DND-41 (cell line): ENCODE data around the gene OR56A5.
A peak's percentile ranks its signal among the peaks of the same experiment; 100 is the strongest.

Source experiments
- ATAC-seq: fragments of 200-7000 bp; cut with Tn5 transposase; 3 replicates; pipeline ENCODE4 v1.9.1; 2021; ENCODE audit warnings: low read depth; ENCODE audit not compliant: insufficient read depth
- DNase-seq: peaks from one replicate; pipeline ENCODE4 v3.0.0-alpha.2; 2020
- H2AFZ ChIP-seq: 2 replicates; pipeline ENCODE4 v1.6.0; 2012; ENCODE audit warnings: low read depth, low read length
- H3K27ac ChIP-seq: 2 replicates; pipeline ENCODE4 v1.5.1; 2012; ENCODE audit warnings: low read length, inconsistent platforms
- H3K27me3 ChIP-seq: fragments of 200-600 bp; sonication (generic); 2 replicates; pipeline ENCODE4 v1.6.0; 2012; ENCODE audit warnings: low read length, mild to moderate bottlenecking, inconsistent platforms; ENCODE audit not compliant: insufficient read depth, poor library complexity
- H3K36me3 ChIP-seq: 2 replicates; pipeline ENCODE4 v1.5.1; 2012; ENCODE audit warnings: low read length, inconsistent platforms; ENCODE audit not compliant: insufficient read depth
- H3K4me1 ChIP-seq: 2 replicates; pipeline ENCODE4 v1.5.1; 2012; ENCODE audit warnings: mild to moderate bottlenecking, low read length; ENCODE audit not compliant: insufficient read depth
- H3K4me2 ChIP-seq: 2 replicates; pipeline ENCODE4 v1.6.0; 2012; ENCODE audit warnings: mild to moderate bottlenecking, moderate library complexity, low read length, inconsistent platforms; ENCODE audit not compliant: insufficient read depth
- H3K4me3 ChIP-seq, 2 experiments: fragments of 200-600 bp in 1 of 2; shearing (Covaris generic) in 1 of 2; 2 replicates each; pipeline ENCODE4 v1.5.1; 2012 to 2016; ENCODE audit warnings: inconsistent platforms in 2 of 2, low read length in 2 of 2, mild to moderate bottlenecking in 2 of 2, low read depth in 1 of 2, moderate library complexity in 1 of 2
- H3K79me2 ChIP-seq: 2 replicates; pipeline ENCODE4 v1.6.0; 2012; ENCODE audit warnings: low read length, inconsistent platforms; ENCODE audit not compliant: insufficient read depth
- H3K9ac ChIP-seq: 2 replicates; pipeline ENCODE4 v1.6.0; 2012; ENCODE audit warnings: low read depth, mild to moderate bottlenecking, inconsistent platforms, low read length, moderate library complexity
- H3K9me3 ChIP-seq: 2 replicates; pipeline ENCODE4 v1.5.1; 2012; ENCODE audit warnings: low read length, moderate library complexity, mild to moderate bottlenecking, inconsistent platforms; ENCODE audit not compliant: insufficient read depth, severe bottlenecking
- H4K20me1 ChIP-seq: 2 replicates; pipeline ENCODE4 v1.6.0; 2012; ENCODE audit warnings: low read length; ENCODE audit not compliant: insufficient read depth
- CTCF ChIP-seq: IDR thresholded peaks from 2 replicates; pipeline ENCODE4 v1.5.1; 2012; ENCODE audit warnings: borderline replicate concordance, low read length, moderate library complexity, mild to moderate bottlenecking; ENCODE audit not compliant: poor library complexity, severe bottlenecking; ENCODE audit errors: extremely low read depth
- EZH2 ChIP-seq: IDR thresholded peaks from 3 replicates; pipeline ENCODE4 v1.6.1; 2012; ENCODE audit warnings: borderline replicate concordance, low read depth, mild to moderate bottlenecking, moderate library complexity, low read length, inconsistent platforms; ENCODE audit not compliant: severe bottlenecking

Gene OR56A5

GRCh38 chr11:6006395-6006794 is 38.1 kb upstream of the OR56A5 start:
- Histone ChIP-seq H3K79me2 (no peaks in the 10 kb centered on the region), H3K4me3 (no peak overlapping the region), H3K27ac (no peak overlapping the region), H4K20me1 (no peaks in the 10 kb centered on the region), H3K9ac (no peak overlapping the region), H3K9me3 (no peaks in the 10 kb centered on the region), H2AFZ (no peak overlapping the region), H3K36me3 (no peaks in the 10 kb centered on the region), H3K4me2 (no peak overlapping the region), H3K4me1 (no peaks in the 10 kb centered on the region), H3K27me3 (peaks cover 3% of the 10 kb centered on the region)
- ATAC-seq (no peak), DNase-seq (no peak)
- TF ChIP-seq EZH2, result no peak
- no peak for TF ChIP-seq CTCF

DNA sequence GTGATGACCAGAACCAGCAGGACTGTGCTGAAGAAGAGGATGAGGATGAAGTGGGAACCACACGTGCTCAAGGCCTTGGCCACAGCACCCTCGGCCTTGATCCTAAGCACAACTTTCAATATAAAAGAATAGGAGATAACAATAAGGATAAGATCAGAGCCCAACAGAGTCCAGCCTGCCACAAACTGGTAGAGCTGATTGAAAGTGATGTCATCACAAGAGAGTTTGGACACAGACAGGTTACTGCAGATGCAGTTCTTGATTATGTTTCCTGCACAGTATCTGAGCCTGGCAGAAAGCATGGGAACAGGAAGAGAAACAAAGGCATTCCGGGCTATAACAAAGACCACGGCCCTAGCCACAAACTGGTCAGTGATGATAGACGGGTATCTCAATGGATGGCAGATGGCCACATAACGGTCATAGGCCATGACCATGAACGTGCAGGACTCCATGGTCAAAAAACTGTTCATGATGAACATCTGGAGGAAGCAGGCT is 34.0 kb upstream of the OR56A5 start:
- TF ChIP-seq CTCF (no peak), EZH2 (no peak)
- H2AFZ ChIP-seq, result no peak overlapping the region
- no peaks in the 10 kb centered on the region for H3K36me3 ChIP-seq
- H3K27ac ChIP-seq, result no peak overlapping the region
- no peak overlapping the region for H3K4me2 ChIP-seq
- no peaks in the 10 kb centered on the region for H3K4me1 ChIP-seq
- no peaks in the 10 kb centered on the region for H3K79me2 ChIP-seq
- H3K4me3 ChIP-seq, result no peak overlapping the region
- no peak for ATAC-seq
- H3K9me3 ChIP-seq, result no peaks in the 10 kb centered on the region
- H4K20me1 ChIP-seq, result no peaks in the 10 kb centered on the region
- no peak overlapping the region for H3K9ac ChIP-seq
- H3K27me3 ChIP-seq, result peaks cover 5% of the 10 kb centered on the region
- DNase-seq, result no peak

DNA sequence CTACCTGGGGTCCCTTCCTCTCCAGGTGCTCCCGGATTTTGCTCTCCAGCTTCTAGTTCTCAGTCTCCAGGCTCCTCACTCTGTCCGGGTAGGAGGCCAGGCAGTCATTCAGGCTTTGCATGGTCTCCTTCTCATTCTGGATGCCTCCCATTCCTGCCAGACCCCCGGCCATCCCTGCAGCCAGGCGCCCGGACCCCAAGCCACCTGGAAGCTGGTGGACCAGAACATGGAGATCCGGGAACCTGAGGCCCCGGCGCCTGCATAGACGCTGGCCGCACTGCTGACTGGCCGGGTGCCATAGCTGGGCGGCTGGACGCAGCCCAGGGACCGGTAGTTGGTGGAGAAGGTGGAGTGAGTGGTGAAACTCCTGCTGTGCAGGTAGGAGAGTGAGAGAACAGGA is 26.5 kb upstream of the OR56A5 start:
- Histone ChIP-seq H3K4me2 (no peak overlapping the region), H3K4me1 (no peaks in the 10 kb centered on the region), H3K9me3 (no peaks in the 10 kb centered on the region), H3K27ac (no peak overlapping the region), H3K9ac (no peak overlapping the region), H3K79me2 (no peaks in the 10 kb centered on the region), H2AFZ (no peak overlapping the region), H3K36me3 (no peaks in the 10 kb centered on the region), H3K27me3 (peaks cover 8% of the 10 kb centered on the region), H4K20me1 (no peaks in the 10 kb centered on the region), H3K4me3 (no peak overlapping the region)
- DNase-seq (no peak), ATAC-seq (no peak)
- TF ChIP-seq EZH2 (no peak), CTCF (no peak)

GRCh38 chr11:5992604-5993251 is 24.4 kb upstream of the OR56A5 start:
- Histone ChIP-seq H3K9ac (no peak overlapping the region), H3K27ac (no peak overlapping the region), H3K4me1 (no peaks in the 10 kb centered on the region), H3K4me3 (no peak overlapping the region), H3K79me2 (no peaks in the 10 kb centered on the region), H4K20me1 (no peaks in the 10 kb centered on the region), H2AFZ (no peak overlapping the region), H3K9me3 (no peaks in the 10 kb centered on the region), H3K4me2 (no peak overlapping the region), H3K36me3 (no peaks in the 10 kb centered on the region), H3K27me3 (peaks cover 8% of the 10 kb centered on the region)
- TF ChIP-seq EZH2, result no peak
- peak; percentile 61 for TF ChIP-seq CTCF
- DNase-seq (no peak), ATAC-seq (no peak)
